Measurements from ENCODE around the gene MYO1A.

MYO1A gene

DNA sequence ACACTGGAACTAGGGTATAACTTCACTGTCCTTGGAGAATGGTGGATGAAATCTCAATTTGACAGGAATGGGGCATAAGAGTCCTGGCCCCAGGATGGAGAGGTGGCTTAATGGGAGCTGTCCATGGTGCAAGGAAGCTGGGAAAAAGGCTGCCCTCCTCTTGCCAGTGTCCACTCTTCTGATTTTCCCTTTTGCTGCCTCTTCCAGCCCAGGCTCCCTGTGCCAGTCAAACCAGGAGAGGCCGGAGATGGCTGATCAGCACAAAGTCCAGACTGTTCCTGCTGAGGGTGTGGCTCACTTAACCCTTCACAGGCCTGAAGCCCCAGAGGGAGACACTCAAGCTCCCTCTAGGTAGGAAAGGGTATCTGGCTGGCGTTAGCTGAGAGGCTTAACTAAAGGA lies at the start of gene MYO1A:
Gene MYO1A, minus strand, starts transcription at position 240 of the 400 bp plus-strand sequence. CDS start 1,806 bp downstream, outside the sequence.
- no peak for DNase-seq (ENCODE audit: low spot score)

DNA sequence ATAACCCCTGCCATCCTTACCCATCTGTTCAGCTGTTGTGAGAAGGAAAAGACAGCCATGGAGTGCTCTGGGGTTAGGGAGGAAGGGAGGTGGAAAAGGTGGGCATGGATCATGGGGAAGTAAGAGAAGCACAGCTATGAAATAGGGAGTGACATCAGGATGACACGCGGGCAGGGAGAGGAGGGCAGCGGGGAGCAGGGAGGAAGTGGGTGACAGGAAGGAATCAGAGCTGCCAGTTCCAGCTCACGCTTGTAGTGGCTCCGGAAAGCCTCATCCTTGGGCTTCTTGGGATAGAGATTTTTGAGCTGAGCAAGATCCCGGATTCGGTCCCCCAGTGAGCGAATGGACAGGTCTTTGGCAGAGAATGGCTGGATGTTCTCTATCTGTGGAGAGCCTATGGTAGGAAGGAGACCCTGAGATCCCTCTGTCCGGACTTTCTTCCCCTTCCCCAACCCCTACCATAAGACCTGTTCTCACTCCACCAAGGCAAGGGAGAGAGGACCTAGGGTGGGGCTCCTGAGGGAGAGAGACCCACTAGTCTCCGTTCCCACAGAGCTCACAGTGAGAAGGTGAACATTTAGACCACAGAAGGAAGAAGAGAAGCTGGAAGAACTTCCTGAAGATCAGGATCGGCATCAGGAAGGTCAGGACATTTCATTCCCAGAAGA lies 49.3 kb upstream of the MYO1A start:
- no peak for DNase-seq (ENCODE audit: low spot score)

DNA sequence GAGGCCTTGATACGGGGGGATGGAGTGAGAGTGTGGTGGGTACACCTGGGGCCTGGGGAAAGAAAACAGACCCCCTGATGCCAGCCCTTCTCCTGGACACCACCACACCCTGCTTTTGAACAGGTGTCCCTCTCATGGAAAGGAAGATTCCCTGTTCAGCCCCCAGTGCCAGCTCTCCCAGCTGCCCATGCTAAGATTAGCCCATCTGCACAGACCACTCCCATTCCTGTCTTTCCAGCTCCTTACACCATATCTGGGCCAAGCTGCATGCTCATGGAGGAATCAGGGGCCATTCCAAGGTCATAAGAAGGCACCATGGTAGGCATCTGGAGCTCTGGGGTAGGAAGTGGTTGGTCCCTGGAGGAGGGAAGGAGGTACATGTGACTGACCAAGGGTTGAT lies 48.6 kb upstream of the MYO1A start:
- DNase-seq (ENCODE audit: low spot score): no peak

DNA sequence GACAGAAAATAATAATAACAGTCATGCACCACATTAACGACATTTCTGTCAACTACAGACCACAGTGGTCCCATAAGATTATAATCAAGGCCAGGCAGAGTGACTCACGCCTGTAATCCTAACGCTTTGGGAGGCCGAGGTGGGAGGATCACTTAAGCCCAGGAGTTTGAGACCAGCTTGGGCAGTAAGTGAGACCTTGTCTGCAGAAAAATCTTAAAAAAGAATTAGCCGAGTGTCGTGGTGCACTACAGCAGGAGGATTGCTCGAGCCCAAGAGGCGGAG lies 47.6 kb upstream of the MYO1A start:
- no peak for DNase-seq (ENCODE audit: low spot score)

DNA sequence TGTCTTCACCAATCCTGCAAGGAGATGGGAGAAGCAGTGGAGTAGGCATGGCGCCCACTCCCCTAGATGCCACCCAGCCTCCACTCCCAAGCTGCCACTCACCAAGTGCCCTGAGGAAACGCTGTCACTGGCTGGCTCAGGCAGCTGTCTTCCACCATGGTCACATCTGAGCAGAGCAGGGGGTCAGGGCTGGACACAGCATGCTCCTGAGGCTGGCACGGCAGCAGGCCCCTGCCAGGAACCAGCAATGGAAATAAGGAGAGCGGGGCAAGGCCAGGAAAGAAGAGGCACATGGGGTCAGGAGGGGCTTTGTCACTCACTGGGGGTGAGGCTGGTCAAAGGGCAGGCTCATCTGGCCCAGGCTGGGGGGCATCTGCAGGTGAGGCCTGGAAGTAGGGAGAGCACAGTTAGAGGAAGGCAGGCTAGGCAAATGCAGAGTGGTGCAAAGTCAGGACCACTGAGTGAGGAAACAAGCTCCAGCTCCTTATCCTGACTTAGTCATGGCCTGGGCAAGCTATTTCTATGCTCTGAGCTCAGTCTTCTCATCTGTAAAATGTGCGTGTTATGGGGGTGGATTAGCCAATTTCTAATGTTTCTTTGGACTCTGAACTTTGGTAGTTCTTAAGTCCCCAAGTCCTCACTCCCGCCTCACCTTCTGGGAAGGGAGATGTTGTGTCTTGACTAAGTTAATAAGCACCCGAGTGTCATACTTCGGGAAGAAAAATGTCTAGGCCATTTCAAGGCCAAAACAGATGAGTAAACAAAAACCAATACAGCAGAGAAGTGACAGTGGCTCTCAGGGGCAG lies 47.0 kb upstream of the MYO1A start:
- peak; percentile 15 for DNase-seq (ENCODE audit: low spot score)

DNA sequence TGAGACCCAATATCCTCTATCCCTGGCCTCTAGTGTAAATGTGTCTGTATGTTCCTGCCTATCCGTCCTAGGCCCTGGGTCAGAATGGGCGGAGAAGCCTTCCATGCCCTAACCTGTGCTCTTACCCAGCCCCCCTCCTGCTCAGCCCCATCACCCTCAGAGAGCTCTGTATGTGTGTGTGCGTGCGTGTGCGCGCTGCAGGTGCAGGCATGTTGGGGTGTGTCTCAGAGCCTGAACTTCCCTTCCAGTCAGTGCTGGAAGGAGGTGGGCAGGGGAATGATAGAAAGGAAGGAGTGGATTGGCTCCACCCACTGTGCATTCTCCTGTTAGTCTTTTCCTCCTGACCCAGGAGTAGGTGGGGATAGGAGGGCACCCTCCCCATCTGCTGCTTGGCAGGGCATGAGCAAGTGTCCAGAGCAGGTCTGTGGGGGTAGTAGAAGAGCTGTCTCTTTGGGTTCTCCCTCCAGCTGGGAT lies 46.2 kb upstream of the MYO1A start:
- no peak for DNase-seq (ENCODE audit: low spot score)

DNA sequence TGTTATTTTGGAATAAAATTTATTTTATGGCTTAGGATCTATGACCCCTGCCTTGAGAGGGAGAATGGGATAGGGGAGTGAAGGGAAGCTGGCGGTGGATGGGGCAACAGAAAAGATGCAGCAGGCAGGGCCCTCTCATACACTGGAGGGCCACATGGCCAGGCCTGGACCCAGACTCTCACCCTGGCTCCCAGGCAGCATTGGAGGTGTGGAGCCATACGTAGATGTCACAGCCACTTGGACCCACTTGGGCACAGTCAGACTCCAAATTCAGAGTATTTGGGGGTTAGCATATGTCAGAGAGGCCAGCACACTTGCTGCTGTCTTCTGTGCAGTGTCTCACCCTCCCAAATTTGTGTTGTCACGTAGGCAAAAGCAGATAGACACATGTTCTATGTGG lies 45.5 kb upstream of the MYO1A start:
- peak; percentile 13 for DNase-seq (ENCODE audit: low spot score)

DNA sequence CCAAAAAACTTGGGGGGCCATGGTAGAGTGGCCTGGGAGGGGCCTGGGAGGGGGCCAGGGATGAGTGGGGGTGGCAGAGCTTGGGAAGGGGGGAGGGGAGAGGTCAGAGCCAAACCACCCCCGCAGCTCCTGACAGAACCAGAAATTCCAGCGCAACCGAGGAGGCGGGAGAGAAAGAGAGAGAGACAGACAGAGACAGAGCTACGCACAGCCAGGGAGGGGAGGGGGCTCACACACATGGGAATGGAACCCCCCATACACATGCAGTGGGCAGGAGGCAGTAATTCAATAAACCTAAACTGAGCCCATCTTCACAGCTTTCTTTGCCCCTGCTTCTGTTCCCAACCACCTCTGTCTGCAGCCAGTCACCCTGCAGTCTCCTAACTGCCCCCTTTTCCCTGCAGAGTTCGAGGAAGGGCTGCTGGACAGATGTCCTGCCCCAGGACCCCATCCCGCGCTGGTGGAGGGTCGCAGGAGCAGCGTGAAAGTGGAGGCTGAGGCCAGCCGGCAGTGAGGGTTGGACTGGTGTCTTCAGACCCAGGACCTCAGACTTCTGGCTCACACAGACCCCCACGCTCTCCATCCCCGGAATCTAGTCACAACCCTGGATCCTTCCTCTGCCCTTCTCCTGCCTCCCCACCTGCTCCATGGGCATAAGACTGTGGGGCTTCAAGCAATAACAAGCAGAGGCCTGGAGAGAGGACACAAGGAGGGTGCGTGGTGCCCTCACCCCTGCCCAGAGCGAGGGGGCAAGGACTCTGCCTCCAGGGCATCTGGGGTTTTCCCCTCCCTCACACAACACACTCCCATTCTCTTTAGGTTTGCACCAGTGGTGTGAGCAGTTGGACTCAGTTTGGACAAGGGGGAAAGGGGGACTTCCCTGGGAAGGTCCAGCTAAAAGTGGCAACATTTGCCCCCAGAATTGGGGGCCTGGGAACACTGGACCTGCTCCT lies 44.6 kb upstream of the MYO1A start:
- DNase-seq (ENCODE audit: low spot score): no peak

DNA sequence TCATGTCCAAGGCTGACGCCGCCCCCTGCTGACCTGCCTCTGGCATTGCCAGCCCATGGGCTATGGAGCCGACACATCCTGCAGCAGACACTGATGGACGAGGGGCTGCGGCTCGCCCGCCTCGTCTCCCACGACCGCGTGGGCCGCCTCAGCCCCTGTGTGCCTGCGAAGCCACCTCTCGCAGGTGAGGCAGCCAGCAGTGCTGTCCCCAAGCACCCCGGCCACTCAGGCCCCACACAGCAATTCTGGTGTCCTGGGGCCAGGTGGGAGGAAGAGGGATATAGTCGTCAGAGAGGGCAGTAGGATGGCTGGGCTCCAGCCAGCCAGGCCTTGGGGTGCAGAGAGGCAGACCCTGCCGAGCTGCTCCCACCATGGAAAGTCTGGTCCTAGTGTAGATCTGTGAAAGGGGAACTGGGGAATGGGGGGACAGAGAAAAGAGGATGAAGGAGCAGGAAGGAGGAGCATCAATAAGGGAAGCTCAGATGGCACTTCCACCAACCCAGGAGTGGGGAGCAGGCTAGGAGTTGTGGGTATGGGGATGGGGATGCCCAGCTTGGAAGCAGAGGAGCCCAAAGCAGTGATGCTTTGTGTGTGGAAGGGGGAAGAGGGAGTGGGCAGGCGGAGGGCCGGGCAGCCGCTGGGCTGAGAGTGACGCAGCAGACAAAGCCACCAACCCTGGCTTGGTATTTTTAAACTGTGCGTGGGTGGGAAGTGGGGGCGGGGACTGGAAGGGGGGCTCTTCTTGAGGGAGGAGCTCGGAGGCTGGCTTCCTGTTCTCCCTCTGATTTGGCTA lies 43.7 kb upstream of the MYO1A start:
- DNase-seq (ENCODE audit: low spot score): peak; percentile 80

DNA sequence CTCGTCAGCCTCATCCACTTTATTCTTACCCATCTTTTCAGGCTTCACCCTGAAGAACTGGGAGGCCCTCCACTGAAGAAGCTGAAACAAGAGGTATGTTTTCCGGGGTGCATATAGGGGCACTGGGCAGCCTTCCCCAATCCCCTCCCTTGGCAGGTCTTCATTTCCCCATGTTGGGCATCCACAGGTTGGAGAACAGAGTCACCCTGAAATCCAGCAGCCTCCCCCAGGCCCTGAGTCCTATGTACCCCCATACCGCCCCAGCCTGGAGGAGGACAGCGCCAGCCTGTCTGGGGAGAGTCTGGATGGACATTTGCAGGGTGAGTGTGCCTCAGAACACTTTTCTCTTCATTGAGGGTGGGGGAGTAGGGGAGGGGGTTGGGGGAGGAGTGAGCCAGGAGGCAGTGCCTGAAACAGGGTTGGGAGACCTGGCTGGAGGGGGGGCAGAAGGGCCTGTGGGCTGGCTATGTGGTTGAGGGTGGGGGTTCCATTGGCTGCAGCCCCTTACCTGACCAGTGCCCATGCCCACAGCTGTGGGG lies 43.0 kb upstream of the MYO1A start:
- no peak for DNase-seq (ENCODE audit: low spot score)

DNA sequence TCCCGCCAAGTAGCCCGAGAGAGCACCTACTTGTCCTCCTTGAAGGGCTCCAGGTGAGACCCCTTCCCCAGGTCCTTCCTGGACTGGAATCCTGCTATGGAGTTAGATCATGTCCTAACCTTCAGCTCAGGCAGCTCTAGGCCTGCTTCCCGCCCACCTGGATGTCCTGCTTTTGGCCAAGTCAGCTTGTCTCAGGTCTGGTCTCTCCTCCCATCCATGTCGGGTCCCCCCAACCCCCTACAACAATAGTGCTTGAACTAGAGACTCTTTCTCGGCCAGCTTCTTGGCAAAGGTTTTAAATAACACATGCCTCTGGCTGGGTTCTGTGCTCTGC lies 42.6 kb upstream of the MYO1A start:
- no peak for DNase-seq (ENCODE audit: low spot score)

DNA sequence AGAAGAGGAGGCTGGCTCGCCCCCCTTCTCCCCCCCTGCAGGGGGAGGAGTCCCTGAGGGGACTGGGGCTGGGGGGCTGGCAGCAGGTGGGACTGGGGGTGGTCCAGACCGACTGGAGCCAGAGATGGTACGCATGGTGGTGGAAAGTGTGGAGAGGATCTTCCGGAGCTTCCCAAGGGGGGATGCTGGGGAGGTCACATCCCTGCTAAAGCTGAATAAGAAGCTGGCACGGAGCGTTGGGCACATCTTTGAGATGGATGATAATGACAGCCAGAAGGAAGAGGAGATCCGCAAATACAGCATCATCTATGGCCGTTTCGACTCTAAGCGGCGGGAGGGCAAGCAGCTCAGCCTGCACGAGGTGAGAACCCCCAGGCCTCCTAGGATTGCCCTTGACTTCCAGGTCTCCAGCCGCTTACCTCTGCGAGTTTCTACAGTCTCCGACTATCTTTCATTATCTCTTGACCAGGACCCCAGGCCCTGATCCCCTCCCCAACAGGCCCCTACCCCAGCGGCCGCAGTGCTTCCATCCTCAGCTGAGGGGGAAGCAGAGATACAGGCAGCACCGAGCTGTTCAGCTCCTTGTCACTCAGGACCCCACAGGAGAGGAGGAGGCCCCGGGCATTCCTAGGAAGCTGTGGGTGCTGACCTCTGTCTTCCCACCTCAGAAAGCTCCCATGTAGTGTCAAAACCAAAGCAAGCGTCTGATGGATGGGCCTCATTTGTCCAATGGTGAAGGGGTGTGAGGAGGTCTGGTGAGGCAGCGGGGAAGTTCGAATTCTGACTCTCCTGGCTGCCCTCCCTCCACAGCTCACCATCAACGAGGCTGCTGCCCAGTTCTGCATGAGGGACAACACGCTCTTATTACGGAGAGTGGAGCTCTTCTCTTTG lies 42.0 kb upstream of the MYO1A start:
- no peak for DNase-seq (ENCODE audit: low spot score)

DNA sequence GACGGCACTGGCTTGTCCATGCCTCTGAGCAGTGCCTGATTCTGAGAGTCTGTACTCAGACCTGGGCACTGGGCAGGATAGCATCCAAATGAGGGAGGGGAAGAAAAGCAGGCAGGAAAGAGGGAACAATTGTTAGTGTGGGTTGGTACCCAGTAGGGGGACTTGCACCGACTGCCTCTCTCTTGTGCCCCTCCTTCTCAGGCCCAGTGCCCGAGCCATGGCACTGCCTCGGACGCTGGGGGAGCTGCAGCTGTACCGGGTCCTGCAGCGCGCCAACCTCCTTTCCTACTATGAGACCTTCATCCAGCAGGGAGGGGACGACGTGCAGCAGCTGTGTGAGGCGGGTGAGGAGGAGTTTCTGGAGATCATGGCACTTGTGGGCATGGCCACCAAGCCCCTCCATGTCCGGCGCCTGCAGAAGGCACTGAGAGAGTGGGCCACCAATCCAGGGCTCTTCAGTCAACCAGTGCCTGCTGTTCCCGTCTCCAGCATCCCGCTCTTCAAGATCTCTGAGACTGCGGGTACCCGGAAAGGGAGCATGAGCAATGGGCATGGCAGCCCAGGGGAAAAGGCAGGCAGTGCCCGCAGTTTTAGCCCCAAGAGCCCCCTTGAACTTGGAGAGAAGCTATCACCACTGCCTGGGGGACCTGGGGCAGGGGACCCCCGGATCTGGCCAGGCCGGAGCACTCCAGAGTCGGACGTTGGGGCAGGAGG lies 41.2 kb upstream of the MYO1A start:
- no peak for DNase-seq (ENCODE audit: low spot score)

DNA sequence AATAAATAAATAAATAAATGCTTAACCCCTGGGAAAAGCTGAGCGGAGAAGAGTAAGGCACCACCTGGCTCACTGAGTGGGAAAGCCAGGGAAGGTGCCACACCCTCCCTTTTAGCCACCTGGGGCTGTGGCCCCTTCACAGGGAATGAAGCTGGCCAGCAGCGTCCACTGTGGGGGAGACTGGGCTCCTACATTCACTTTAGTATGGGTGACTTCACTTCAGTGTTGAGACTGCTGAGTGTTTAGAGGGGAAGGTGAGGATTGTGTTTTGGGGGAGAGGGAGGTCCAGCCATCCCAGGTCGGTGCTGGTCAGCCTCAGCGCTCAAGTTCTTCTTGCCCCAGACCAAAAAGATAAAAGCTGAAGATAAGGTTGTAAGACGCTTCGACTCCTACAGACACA lies 40.6 kb upstream of the MYO1A start:
- DNase-seq (ENCODE audit: low spot score): no peak

DNA sequence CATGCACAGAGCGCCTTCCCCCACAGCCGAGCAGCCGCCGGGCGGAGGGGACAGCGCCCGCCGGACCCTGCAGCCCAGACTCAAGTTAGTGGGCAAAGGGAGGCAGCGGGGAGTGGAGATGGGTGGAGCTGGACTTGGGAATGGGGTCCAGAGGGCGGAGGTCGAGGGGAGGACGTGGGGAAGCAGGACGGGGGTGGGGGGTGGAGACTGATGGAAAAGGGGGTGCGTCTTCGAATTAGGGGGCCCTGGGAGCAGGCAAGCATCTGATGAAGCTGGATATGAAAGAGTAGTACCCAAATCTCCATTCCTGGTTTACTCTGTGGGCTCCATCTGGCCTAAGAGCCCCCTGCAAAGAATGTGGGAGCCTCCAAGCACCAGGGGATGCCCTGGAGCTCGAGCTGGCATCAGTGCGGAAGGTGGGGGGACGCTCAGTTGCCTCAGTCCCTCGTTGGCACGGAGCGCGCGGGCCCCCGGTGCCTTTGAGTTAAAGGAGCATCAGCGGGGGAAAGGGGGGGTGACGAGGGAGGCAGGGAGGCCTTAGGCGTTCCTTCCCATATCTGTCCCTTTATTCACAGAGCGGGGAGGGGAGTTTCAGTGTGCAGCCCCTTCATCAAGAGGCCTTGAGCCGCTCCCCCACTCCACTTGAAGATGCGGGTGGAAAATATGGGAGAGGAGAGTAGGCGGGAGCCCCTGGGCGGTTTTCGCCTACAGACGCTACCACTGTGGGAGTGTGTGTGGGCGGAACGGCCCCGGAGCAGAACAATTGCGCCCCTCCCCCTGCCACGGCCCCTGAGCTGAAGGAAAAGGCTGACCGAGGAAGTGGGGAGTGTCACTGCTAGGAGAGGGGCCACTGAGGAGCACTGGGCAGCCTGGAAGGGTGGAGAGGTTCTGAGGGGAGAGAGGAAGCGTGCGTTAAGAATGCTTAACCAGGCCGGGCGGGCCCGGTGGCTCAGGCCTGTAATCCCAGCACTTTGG lies 39.6 kb upstream of the MYO1A start:
- DNase-seq (ENCODE audit: low spot score): peak; percentile 64

DNA sequence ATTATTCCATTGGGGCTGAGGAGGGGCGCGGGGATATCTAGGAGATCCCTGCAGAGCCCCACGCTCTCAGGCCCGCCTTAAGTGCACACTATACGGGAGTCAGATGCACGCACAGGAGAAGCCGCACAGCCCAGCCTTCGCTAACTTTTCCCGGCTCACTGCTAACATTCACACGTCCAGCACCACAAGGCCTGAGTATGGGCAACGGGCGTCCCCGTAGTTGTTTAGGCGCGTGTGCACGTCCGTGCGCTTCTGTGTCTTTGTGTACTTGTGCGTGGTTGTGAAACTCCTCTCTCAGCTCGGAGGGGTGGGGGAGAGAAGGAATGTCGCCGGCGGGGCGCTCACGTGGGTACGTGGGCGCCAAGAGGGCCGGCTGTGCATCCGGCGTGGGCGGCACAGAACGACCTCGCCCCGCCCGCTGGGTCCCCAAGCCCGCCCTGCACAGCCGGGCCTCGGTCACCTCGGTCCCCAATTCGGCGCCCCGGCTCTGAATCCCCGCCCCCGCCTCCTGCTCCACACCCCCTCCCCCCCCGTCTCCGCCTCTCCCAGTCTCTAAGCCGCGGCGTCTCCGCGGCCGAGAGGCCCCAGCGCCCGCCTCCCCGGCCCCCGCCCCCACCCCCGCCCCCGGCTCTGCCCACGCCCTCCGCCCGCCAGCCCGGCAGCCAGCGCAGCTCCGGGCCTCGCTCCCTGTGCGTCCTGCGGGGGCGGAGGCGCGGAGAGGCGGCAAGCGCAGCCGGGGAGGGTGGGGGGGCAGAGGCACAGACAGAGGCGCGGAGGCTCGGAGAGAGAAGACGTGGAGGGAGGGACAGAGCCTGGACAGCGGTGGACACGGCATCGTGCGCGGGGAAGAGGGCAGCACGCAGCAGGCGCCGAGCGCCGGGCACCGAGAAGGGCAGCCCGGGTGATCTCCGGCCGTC lies 38.7 kb upstream of the MYO1A start, which contains the start of gene NAB2:
Gene NAB2, plus strand, starts transcription at position 761 of the 917 bp plus-strand sequence. CDS start 158 bp downstream, outside the sequence.
- DNase-seq (ENCODE audit: low spot score): peak; percentile 95

DNA sequence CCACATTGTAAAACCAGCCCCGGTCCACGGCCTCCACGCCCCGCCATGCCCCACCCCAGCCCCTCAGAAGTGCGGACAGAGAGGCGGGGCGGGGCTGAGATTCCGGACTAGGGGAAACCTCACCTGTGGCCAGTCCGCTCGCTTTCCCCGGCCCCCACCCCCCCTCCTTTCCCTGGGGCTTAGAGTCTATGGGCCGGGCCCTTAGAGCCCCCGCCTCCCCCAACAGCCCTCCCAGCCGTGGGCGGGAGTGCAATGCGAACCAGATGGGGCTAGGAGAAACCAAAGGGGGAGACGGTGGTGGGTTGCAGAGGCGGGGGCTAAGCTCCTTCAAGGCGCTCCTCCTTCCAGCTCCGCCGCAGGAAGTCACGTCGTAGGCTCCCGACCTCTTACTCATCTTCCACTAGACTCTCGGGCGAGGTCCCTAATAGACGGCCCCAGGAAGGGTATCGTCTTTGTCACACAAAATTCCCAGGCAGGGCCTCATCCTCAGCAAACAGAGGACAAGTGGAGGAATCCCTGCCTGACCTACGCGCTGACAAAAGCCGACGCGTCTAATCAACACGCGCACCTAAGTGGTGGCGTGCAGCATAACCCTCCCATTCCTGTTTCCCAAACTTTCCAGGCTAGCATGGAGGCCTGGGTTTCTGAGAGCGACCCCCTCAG lies 37.9 kb upstream of the MYO1A start:
- DNase-seq (ENCODE audit: low spot score): peak; percentile 87

All from D341Med (cell line).